Adipocyte (in vitro differentiated cells): ENCODE data around the gene MAB21L2.

Experiments used
- DNase-seq: peaks from one replicate; pipeline ENCODE4 v3.0.0-alpha.2; 2015; ENCODE audit warnings: low read depth
- H3K27me3 ChIP-seq: replicated peaks from 2 replicates; pipeline ENCODE4 v1.7.0; 2013; ENCODE audit warnings: mild to moderate bottlenecking, low read length, moderate library complexity; ENCODE audit not compliant: control insufficient read depth, insufficient read depth
- H3K36me3 ChIP-seq: 2 replicates; pipeline ENCODE4 v1.7.0; 2013; ENCODE audit warnings: low read length, mild to moderate bottlenecking, moderate library complexity; ENCODE audit not compliant: control insufficient read depth, insufficient read depth, severe bottlenecking
- H3K4me1 ChIP-seq: 2 replicates; pipeline ENCODE4 v1.7.0; 2013; ENCODE audit warnings: mild to moderate bottlenecking, low read length, moderate library complexity; ENCODE audit not compliant: control insufficient read depth, insufficient read depth
- H3K4me3 ChIP-seq: 2 replicates; pipeline ENCODE4 v1.7.0; 2013; ENCODE audit warnings: mild to moderate bottlenecking, low read length, moderate library complexity
- H3K9ac ChIP-seq: 2 replicates; pipeline ENCODE4 v1.7.0; 2013; ENCODE audit warnings: mild to moderate bottlenecking, low read length, moderate library complexity
- H3K9me3 ChIP-seq: 2 replicates; pipeline ENCODE4 v1.7.0; 2013; ENCODE audit warnings: mild to moderate bottlenecking, low read length, moderate library complexity; ENCODE audit not compliant: control insufficient read depth

Gene MAB21L2

GRCh38 chr4:150586162-150586810 lies 4.3 kb downstream of the MAB21L2 start:
- Histone ChIP-seq H3K27me3 (no peaks in the 10 kb centered on the region), H3K4me1 (no peaks in the 10 kb centered on the region), H3K4me3 (no peak overlapping the region)

GRCh38 chr4:150588316-150588715 lies 6.4 kb downstream of the MAB21L2 start:
- Histone ChIP-seq H3K9me3 (no peaks in the 10 kb centered on the region), H3K4me1 (no peaks in the 10 kb centered on the region), H3K27me3 (no peaks in the 10 kb centered on the region), H3K4me3 (no peak overlapping the region), H3K36me3 (no peaks in the 10 kb centered on the region), H3K9ac (no peak overlapping the region)
- peak; percentile 65 for DNase-seq

More at GRCh38 chr4:150586162-150586810, 4.3 kb downstream of the MAB21L2 start:
- H3K9ac ChIP-seq, result no peak overlapping the region
- H3K36me3 ChIP-seq, result no peaks in the 10 kb centered on the region
- no peaks in the 10 kb centered on the region for H3K9me3 ChIP-seq
- DNase-seq, result peak; percentile 39

- no peak overlapping the region for H3K4me3 ChIP-seq
- H3K36me3 ChIP-seq, result no peaks in the 10 kb centered on the region
- no peaks in the 10 kb centered on the region for H3K9me3 ChIP-seq
- no peaks in the 10 kb centered on the region for H3K4me1 ChIP-seq
- no peaks in the 10 kb centered on the region for H3K27me3 ChIP-seq
- no peak for DNase-seq
- H3K9ac ChIP-seq, result no peak overlapping the region
These were observed 7.2 kb downstream of the MAB21L2 start for GRCh38 chr4:150589157-150589556.

- Histone ChIP-seq H3K27me3 (no peaks in the 10 kb centered on the region), H3K4me1 (no peaks in the 10 kb centered on the region), H3K9me3 (no peaks in the 10 kb centered on the region), H3K4me3 (no peak overlapping the region), H3K9ac (no peak overlapping the region), H3K36me3 (no peaks in the 10 kb centered on the region)
- peak; percentile 48 for DNase-seq
These were observed 8.7 kb downstream of the MAB21L2 start for GRCh38 chr4:150590631-150591030.

GRCh38 chr4:150591406-150591805 lies 9.5 kb downstream of the MAB21L2 start:
- DNase-seq, result peak; percentile 85
- Histone ChIP-seq H3K27me3 (no peaks in the 10 kb centered on the region), H3K4me3 (no peak overlapping the region), H3K4me1 (no peaks in the 10 kb centered on the region), H3K9ac (no peak overlapping the region), H3K9me3 (no peaks in the 10 kb centered on the region), H3K36me3 (no peaks in the 10 kb centered on the region)

- DNase-seq, result no peak
- no peaks in the 10 kb centered on the region for H3K9me3 ChIP-seq
- no peaks in the 10 kb centered on the region for H3K4me1 ChIP-seq
- H3K36me3 ChIP-seq, result no peaks in the 10 kb centered on the region
- H3K27me3 ChIP-seq, result no peaks in the 10 kb centered on the region
- no peak overlapping the region for H3K9ac ChIP-seq
- H3K4me3 ChIP-seq, result no peak overlapping the region
These were observed 10.0 kb downstream of the MAB21L2 start for GRCh38 chr4:150591904-150592303.

GRCh38 chr4:150593996-150594395 lies 12.0 kb downstream of the MAB21L2 start:
- Histone ChIP-seq H3K9ac (no peak overlapping the region), H3K36me3 (peaks cover 5% of the 10 kb centered on the region), H3K4me1 (no peaks in the 10 kb centered on the region), H3K9me3 (no peaks in the 10 kb centered on the region), H3K4me3 (no peak overlapping the region), H3K27me3 (no peaks in the 10 kb centered on the region)
- peak; percentile 78 for DNase-seq

- Histone ChIP-seq H3K4me1 (no peaks in the 10 kb centered on the region), H3K9ac (no peak overlapping the region), H3K36me3 (peaks cover 5% of the 10 kb centered on the region), H3K9me3 (no peaks in the 10 kb centered on the region), H3K27me3 (no peaks in the 10 kb centered on the region), H3K4me3 (no peak overlapping the region)
- DNase-seq, result peak; percentile 76
These were observed 17.0 kb downstream of the MAB21L2 start for GRCh38 chr4:150598909-150599308.

- DNase-seq, result no peak
- H3K9ac ChIP-seq, result no peak overlapping the region
- peaks cover 5% of the 10 kb centered on the region for H3K36me3 ChIP-seq
- H3K9me3 ChIP-seq, result no peaks in the 10 kb centered on the region
- no peaks in the 10 kb centered on the region for H3K27me3 ChIP-seq
- H3K4me3 ChIP-seq, result no peak overlapping the region
- no peaks in the 10 kb centered on the region for H3K4me1 ChIP-seq
These were observed 17.6 kb downstream of the MAB21L2 start for GRCh38 chr4:150599547-150599946.

- H3K4me3 ChIP-seq, result no peak overlapping the region
- no peaks in the 10 kb centered on the region for H3K27me3 ChIP-seq
- DNase-seq, result no peak
- H3K9ac ChIP-seq, result no peak overlapping the region
- H3K36me3 ChIP-seq, result peaks cover 5% of the 10 kb centered on the region
- H3K9me3 ChIP-seq, result no peaks in the 10 kb centered on the region
- H3K4me1 ChIP-seq, result no peaks in the 10 kb centered on the region
These were observed 19.0 kb downstream of the MAB21L2 start for GRCh38 chr4:150600812-150601445.

GRCh38 chr4:150609131-150609530 lies 27.2 kb downstream of the MAB21L2 start:
- no peaks in the 10 kb centered on the region for H3K4me1 ChIP-seq
- no peak overlapping the region for H3K9ac ChIP-seq
- no peak for DNase-seq
- no peaks in the 10 kb centered on the region for H3K27me3 ChIP-seq
- no peaks in the 10 kb centered on the region for H3K9me3 ChIP-seq
- H3K36me3 ChIP-seq, result no peaks in the 10 kb centered on the region
- H3K4me3 ChIP-seq, result no peak overlapping the region
